Esophagus muscularis mucosa (tissue), 3 donors: ENCODE results near the gene TNC.

Source experiments
- CTCF ChIP-seq, 3 experiments: fragments of 200-600 bp in 2 of 3; fragments of 450-650 bp in 1 of 3; sonication (generic) in 2 of 3; IDR thresholded peaks; one replicate each; pipeline ENCODE4 v1.5.1; 2017 to 2019; ENCODE audit warnings: antibody characterized with exemption in 3 of 3, mild to moderate bottlenecking in 2 of 3, moderate library complexity in 1 of 3
- POLR2A ChIP-seq: fragments of 450-650 bp; IDR thresholded peaks from one replicate; pipeline ENCODE4 v1.6.1; 2017; ENCODE audit warnings: antibody characterized with exemption, moderate library complexity, mild to moderate bottlenecking, low read depth

- TF ChIP-seq CTCF (IDR thresholded peaks at IDR 0.05): no peak
- no peak for TF ChIP-seq POLR2A
These were observed 54.7 kb downstream of the TNC start for GRCh38 chr9:115063058-115063845.
